Panc1 (cell line): ENCODE measurements around the gene TIMM17B. TPM values are rescaled to one million over a fixed set of nuclear protein-coding genes. Genes with fewer than 3 reads are reported as not detected.

Source experiments
- ATAC-seq: fragments of 200-7000 bp; cut with Tn5 transposase; 2 replicates; pipeline ENCODE4 v1.9.1; 2020; ENCODE audit warnings: mild to moderate bottlenecking, moderate library complexity
- BruUV-seq: library from RNA; stranded (reverse); fragments of 400-500 nt; replicated peaks from 2 replicates; lab custom pipeline; 2021; lab: Mats Ljungman, UMichigan
- CTCF ChIA-PET: fragments of 300-600 bp; sonication (Branson Sonifier 250); formaldehyde crosslinking; loops from one replicate; lab custom pipeline; 2022; ENCODE audit warnings: antibody characterized with exemption; lab: Charles Lee
- POLR2A ChIA-PET: fragments of 300-600 bp; sonication (Branson Sonifier 250); formaldehyde crosslinking; loops from one replicate; lab custom pipeline; 2022; ENCODE audit warnings: antibody characterized with exemption; lab: Charles Lee
- DNase-seq: peaks from one replicate; pipeline ENCODE4 v3.0.0-alpha.2; 2010; ENCODE audit warnings: low read depth, low spot score
- H3K27ac ChIP-seq: 2 replicates; pipeline ENCODE4 v1.5.1; 2011; ENCODE audit warnings: mild to moderate bottlenecking, low read length, inconsistent platforms
- H3K27me3 ChIP-seq: fragments of 200-500 bp; sonication (Bioruptor generic); 2 replicates; pipeline ENCODE4 v1.6.0; 2014; ENCODE audit warnings: low read length, inconsistent platforms; ENCODE audit not compliant: control insufficient read depth, insufficient read depth
- H3K36me3 ChIP-seq: fragments of 200-500 bp; sonication (Bioruptor generic); 2 replicates; pipeline ENCODE4 v1.5.1; 2014; ENCODE audit warnings: inconsistent platforms, mild to moderate bottlenecking, low read length, moderate library complexity; ENCODE audit not compliant: control insufficient read depth, insufficient read depth
- H3K4me1 ChIP-seq: 2 replicates; pipeline ENCODE4 v1.5.1; 2011; ENCODE audit warnings: inconsistent platforms, mild to moderate bottlenecking, low read length, moderate library complexity; ENCODE audit not compliant: control insufficient read depth, insufficient read depth
- H3K4me3 ChIP-seq, 2 experiments: 2 replicates each; pipeline ENCODE4 v1.5.1; 2011 to 2012; ENCODE audit warnings: low read depth in 2 of 2, low read length in 2 of 2, mild to moderate bottlenecking in 2 of 2, inconsistent platforms in 1 of 2, moderate library complexity in 1 of 2
- H3K9me3 ChIP-seq: fragments of 200-500 bp; sonication (Bioruptor generic); 2 replicates; pipeline ENCODE4 v1.5.1; 2014; ENCODE audit warnings: low read depth, mild to moderate bottlenecking, inconsistent platforms, low read length, moderate library complexity; ENCODE audit not compliant: control insufficient read depth, insufficient read depth
- CTCF ChIP-seq: fragments of 450-650 bp; IDR thresholded peaks from 2 replicates; pipeline ENCODE4 v1.5.1; 2017; ENCODE audit warnings: mild to moderate bottlenecking
- POLR2AphosphoS5 ChIP-seq: IDR thresholded peaks from 2 replicates; pipeline ENCODE4 v1.6.1; 2012; ENCODE audit warnings: mild to moderate bottlenecking, low read depth, low read length, moderate library complexity
- SIN3A ChIP-seq: IDR thresholded peaks from 2 replicates; pipeline ENCODE4 v1.6.1; 2012; ENCODE audit warnings: low read depth, mild to moderate bottlenecking, low read length, moderate library complexity, borderline replicate concordance; ENCODE audit not compliant: insufficient read depth
- TCF7L2 ChIP-seq: IDR thresholded peaks from 2 replicates; pipeline ENCODE4 v1.6.1; 2011; ENCODE audit warnings: mild to moderate bottlenecking, low read depth, low read length, inconsistent platforms
- in situ Hi-C: cut with HindIII; loops from 2 replicates; pipeline ENCODE4 v1.10.0; 2016; ENCODE audit warnings: low sequenced_read_pairs, low pct_unique_long_range_greater_than_20kb
- intact Hi-C: fragments of 100-400 bp; cut with micrococcal nuclease; formaldehyde crosslinking; loops from one replicate; pipeline ENCODE4 v1.10.0; 2022; ENCODE audit not compliant: unreplicated experiment
- total RNA-seq: library from RNA; stranded (reverse); gene quantifications from one replicate; pipeline ENCODE4 v1.2.1, GENCODE V29; 2021; ENCODE audit not compliant: unreplicated experiment
- TF ChIP-seq, protein P1 (sequence below), 2 experiments: IDR thresholded peaks; 2 replicates each; pipeline ENCODE4 v1.6.1; 2011 to 2012; ENCODE audit warnings: low read depth in 2 of 2, control low read depth in 1 of 2, low read length in 1 of 2, mild to moderate bottlenecking in 1 of 2, moderate library complexity in 1 of 2; ENCODE audit not compliant: insufficient read depth in 1 of 2

TIMM17B gene
- total RNA-seq, 1 experiment from 2014 or later: 92.1 TPM

- H3K4me3 ChIP-seq: peak overlapping the region; percentile 49 to 59
- in situ Hi-C loops (no loop called here), intact Hi-C loops (no loop called here)
- BruUV-seq: no TSS peak
- peak; percentile 95 for ATAC-seq
- TF ChIP-seq CTCF: no peak; the same call in 1 of the 2 replicates
- TF ChIP-seq, protein P1, sequence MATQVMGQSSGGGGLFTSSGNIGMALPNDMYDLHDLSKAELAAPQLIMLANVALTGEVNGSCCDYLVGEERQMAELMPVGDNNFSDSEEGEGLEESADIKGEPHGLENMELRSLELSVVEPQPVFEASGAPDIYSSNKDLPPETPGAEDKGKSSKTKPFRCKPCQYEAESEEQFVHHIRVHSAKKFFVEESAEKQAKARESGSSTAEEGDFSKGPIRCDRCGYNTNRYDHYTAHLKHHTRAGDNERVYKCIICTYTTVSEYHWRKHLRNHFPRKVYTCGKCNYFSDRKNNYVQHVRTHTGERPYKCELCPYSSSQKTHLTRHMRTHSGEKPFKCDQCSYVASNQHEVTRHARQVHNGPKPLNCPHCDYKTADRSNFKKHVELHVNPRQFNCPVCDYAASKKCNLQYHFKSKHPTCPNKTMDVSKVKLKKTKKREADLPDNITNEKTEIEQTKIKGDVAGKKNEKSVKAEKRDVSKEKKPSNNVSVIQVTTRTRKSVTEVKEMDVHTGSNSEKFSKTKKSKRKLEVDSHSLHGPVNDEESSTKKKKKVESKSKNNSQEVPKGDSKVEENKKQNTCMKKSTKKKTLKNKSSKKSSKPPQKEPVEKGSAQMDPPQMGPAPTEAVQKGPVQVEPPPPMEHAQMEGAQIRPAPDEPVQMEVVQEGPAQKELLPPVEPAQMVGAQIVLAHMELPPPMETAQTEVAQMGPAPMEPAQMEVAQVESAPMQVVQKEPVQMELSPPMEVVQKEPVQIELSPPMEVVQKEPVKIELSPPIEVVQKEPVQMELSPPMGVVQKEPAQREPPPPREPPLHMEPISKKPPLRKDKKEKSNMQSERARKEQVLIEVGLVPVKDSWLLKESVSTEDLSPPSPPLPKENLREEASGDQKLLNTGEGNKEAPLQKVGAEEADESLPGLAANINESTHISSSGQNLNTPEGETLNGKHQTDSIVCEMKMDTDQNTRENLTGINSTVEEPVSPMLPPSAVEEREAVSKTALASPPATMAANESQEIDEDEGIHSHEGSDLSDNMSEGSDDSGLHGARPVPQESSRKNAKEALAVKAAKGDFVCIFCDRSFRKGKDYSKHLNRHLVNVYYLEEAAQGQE (IDR thresholded peaks at IDR 0.05; ENCODE audit: insufficient read depth in 1 of 2, low read depth in 2 of 2, low read length in 1 of 2): no peak
- TF ChIP-seq POLR2AphosphoS5: peak; percentile 30; the same call in 1 of the 2 replicates
- TF ChIP-seq TCF7L2: no peak
- TF ChIP-seq SIN3A: 0 out of 2 replicates have a peak, but pooled peaks have one; percentile 26
- no peaks in the 10 kb centered on the region for H3K36me3 ChIP-seq
- H3K27ac ChIP-seq: 0 out of 2 replicates have a peak overlapping the region, but pooled peaks have one; percentile 57
- DNase-seq: no peak
- no peaks in the 10 kb centered on the region for H3K9me3 ChIP-seq
- no peaks in the 10 kb centered on the region for H3K27me3 ChIP-seq
- ChIA-PET POLR2A (interaction anchor here (0.6 to 1.0 kb wide), 2 partner anchors 19 to 228 kb away, joined by 3 to 4 read pairs; partner anchors contain the start of gene SLC35A2), CTCF (interaction anchor here (0.6 kb wide), 1 partner anchor 296 kb away, joined by 6 read pairs; no protein-coding TSS in a partner anchor)
- H3K4me1 ChIP-seq: no peaks in the 10 kb centered on the region; the same call in 1 of the 2 replicates
These were observed 5.9 kb downstream of the TIMM17B start for GRCh38 chrX:48891402-48892288.

GRCh38 chrX:48890934-48891401, 6.6 kb downstream of the TIMM17B start:
- ChIA-PET POLR2A (interaction anchor here (1.0 kb wide), 1 partner anchor 20 kb away, joined by 3 read pairs; the partner anchor contains the start of gene SLC35A2), CTCF (interaction anchor here (0.6 kb wide), 1 partner anchor 295 kb away, joined by 6 read pairs; no protein-coding TSS in a partner anchor)
- no peaks in the 10 kb centered on the region for H3K27me3 ChIP-seq
- H3K36me3 ChIP-seq: no peaks in the 10 kb centered on the region
- in situ Hi-C loops (no loop called here), intact Hi-C loops (no loop called here)
- BruUV-seq: no TSS peak
- no peaks in the 10 kb centered on the region for H3K9me3 ChIP-seq
- no peak for TF ChIP-seq CTCF
- no peak for TF ChIP-seq SIN3A
- TF ChIP-seq POLR2AphosphoS5: no peak
- TF ChIP-seq, protein P1 (IDR thresholded peaks at IDR 0.05; ENCODE audit: insufficient read depth in 1 of 2, low read depth in 2 of 2, low read length in 1 of 2): no peak
- no peak for TF ChIP-seq TCF7L2
- peak overlapping the region; percentile 65; the same call in 1 of the 2 replicates for H3K27ac ChIP-seq
- no peak for DNase-seq
- H3K4me1 ChIP-seq: no peaks in the 10 kb centered on the region
- peak overlapping the region; percentile 49 to 59 for H3K4me3 ChIP-seq
- ATAC-seq: peak; percentile 70
